K562 (cell line): ENCODE measurements around the gene ABCC1. TPM values are rescaled to one million over a fixed set of nuclear protein-coding genes. Genes with fewer than 3 reads are reported as not detected.

ENCODE experiments used
- ATAC-seq: fragments of 200-7000 bp; cut with Tn5 transposase; 3 replicates; pipeline ENCODE4 v1.9.1; 2020; ENCODE audit warnings: moderate library complexity
- BruUV-seq: library from RNA; stranded (reverse); fragments of 400-500 nt; replicated peaks from 2 replicates; lab custom pipeline; 2021; lab: Mats Ljungman, UMichigan
- CTCF ChIA-PET: fragments of 300-600 bp; formaldehyde crosslinking; extraction: SDS; loops from one replicate; lab custom pipeline; 2021; ENCODE audit warnings: low intra/inter-chr PET ratio; lab: Yijun Ruan, JAX
- POLR2A ChIA-PET: fragments of 300-600, 350-650 bp; sonication (Branson Sonifier 250); formaldehyde crosslinking; extraction: SDS; loops from one replicate; lab custom pipeline; 2021; ENCODE audit warnings: antibody characterized with exemption, inconsistent platforms; lab: Yijun Ruan, JAX
- DNase-seq, 4 experiments: peaks; one replicate each; pipeline versions ENCODE4 v3.0.0 to v3.0.0-alpha.2; 2011 to 2018; ENCODE audit warnings: low spot score in 3 of 4, mixed read lengths in 3 of 4; ENCODE audit errors: extremely low read depth in 1 of 4
- FAIRE-seq: peaks from 2 replicates; lab custom pipeline; 2011; peaks lifted over from hg19 to GRCh38; lab: Jason Lieb, UNC
- H2AFZ ChIP-seq: 2 replicates; pipeline ENCODE4 v1.6.0; 2011; ENCODE audit warnings: low read depth, low read length, control low read depth, inconsistent platforms
- H3K27ac ChIP-seq: fragments of 200-600 bp; 3 replicates; pipeline ENCODE4 v1.8.0; 2011; ENCODE audit warnings: low read depth, mild to moderate bottlenecking, control low read depth, inconsistent platforms, low read length, moderate library complexity, mixed read lengths; ENCODE audit errors: extremely low read depth
- H3K27me3 ChIP-seq, 2 experiments: fragments of 300-600 bp in 1 of 2; 2 replicates in 1 of 2; 3 replicates in 1 of 2; pipeline versions ENCODE4 v1.6.0 to v1.8.0; 2011; ENCODE audit warnings: inconsistent platforms in 2 of 2, low read length in 2 of 2, mild to moderate bottlenecking in 1 of 2, mixed read lengths in 1 of 2, moderate library complexity in 1 of 2; ENCODE audit not compliant: control insufficient read depth in 2 of 2, insufficient read depth in 2 of 2
- H3K36me3 ChIP-seq: fragments of 300-600 bp; 3 replicates; pipeline ENCODE4 v1.8.0; 2011; ENCODE audit warnings: mild to moderate bottlenecking, low read length, inconsistent platforms; ENCODE audit not compliant: control insufficient read depth, insufficient read depth
- H3K4me1 ChIP-seq, 2 experiments: fragments of 200-600 bp in 1 of 2; replicated peaks in 1 of 2; 2 replicates in 1 of 2; 3 replicates in 1 of 2; pipeline versions ENCODE4 v1.5.1 to v1.8.0; 2011; ENCODE audit warnings: inconsistent platforms in 2 of 2, low read length in 2 of 2, mild to moderate bottlenecking in 1 of 2, mixed read lengths in 1 of 2, moderate library complexity in 1 of 2; ENCODE audit not compliant: control insufficient read depth in 2 of 2, insufficient read depth in 2 of 2
- H3K4me2 ChIP-seq: 2 replicates; pipeline ENCODE4 v1.6.1; 2011; ENCODE audit warnings: low read length, control low read depth, inconsistent platforms, mixed read lengths; ENCODE audit not compliant: insufficient read depth
- H3K4me3 ChIP-seq: fragments of 200-600 bp; sonication (generic), shearing (Covaris generic); 2 replicates; pipeline ENCODE4 v1.5.1; 2016; ENCODE audit warnings: control low read depth, inconsistent platforms
- H3K79me2 ChIP-seq: fragments of 200-600 bp; 3 replicates; pipeline ENCODE4 v1.8.0; 2011; ENCODE audit warnings: low read length, inconsistent platforms; ENCODE audit not compliant: control insufficient read depth, insufficient read depth
- H3K9ac ChIP-seq, 2 experiments: 2 replicates each; pipeline versions ENCODE4 v1.6.0 to v1.6.1; 2011; ENCODE audit warnings: low read depth in 2 of 2, low read length in 2 of 2, control low read depth in 1 of 2, inconsistent platforms in 1 of 2, mild to moderate bottlenecking in 1 of 2, mixed read lengths in 1 of 2; ENCODE audit not compliant: insufficient read depth in 1 of 2
- H3K9me1 ChIP-seq: one replicate; pipeline ENCODE4 v1.6.0; 2011; ENCODE audit warnings: inconsistent platforms, mild to moderate bottlenecking, low read length, moderate library complexity; ENCODE audit not compliant: control insufficient read depth, insufficient read depth
- H3K9me3 ChIP-seq: replicated peaks from 2 replicates; pipeline ENCODE4 v1.5.1; 2011; ENCODE audit warnings: low read depth, low read length, inconsistent platforms; ENCODE audit not compliant: control insufficient read depth, insufficient read depth
- H4K20me1 ChIP-seq: replicated peaks from 2 replicates; pipeline ENCODE4 v1.6.1; 2011; ENCODE audit warnings: low read length, inconsistent platforms, mixed read lengths; ENCODE audit not compliant: control insufficient read depth, insufficient read depth
- ATF1 ChIP-seq, 2 experiments: fragments of 450-650 bp in 1 of 2; IDR thresholded peaks; 2 replicates each; pipeline ENCODE4 v1.6.1; 2016; ENCODE audit warnings: missing compliant biosample characterization in 1 of 2, missing genetic modification characterization in 1 of 2
- NFIC ChIP-seq: fragments of 450-650 bp; IDR thresholded peaks from 2 replicates; pipeline ENCODE4 v1.6.1; 2017; ENCODE audit warnings: mild to moderate bottlenecking, inconsistent platforms
- ZBTB40 ChIP-seq, 2 experiments: fragments of 450-650 bp in 1 of 2; sonication (generic) in 1 of 2; formaldehyde crosslinking in 1 of 2; IDR thresholded peaks; 2 replicates each; pipeline versions ENCODE4 v1.7.1 to v1.9.0; 2016 to 2022; ENCODE audit warnings: inconsistent platforms in 1 of 2, mild to moderate bottlenecking in 1 of 2, missing genetic modification reagents in 1 of 2
- WGBS: fragments of 100-300 bp; shearing (Covaris generic); methylation state at CpG from one replicate; pipeline ENCODE4 v1.1.6; 2016; ENCODE audit warnings: low coverage, mixed read lengths; ENCODE audit not compliant: insufficient coverage; ENCODE audit errors: missing lambda C conversion rate; 5-methylcytosine and 5-hydroxymethylcytosine counted together
- in situ Hi-C: fragments of 300-500 bp; cut with MboI; formaldehyde crosslinking; loops from 4 replicates; pipeline ENCODE4 v1.15.0; 2018; ENCODE audit warnings: inconsistent platforms, mixed read lengths
- intact Hi-C: fragments of 100-400 bp; cut with micrococcal nuclease; formaldehyde crosslinking; loops from 2 replicates; pipeline ENCODE4 v1.14.2; 2022
- polyA plus RNA-seq, 8 experiments: library from polyadenylated mRNA; depleted of rRNA in 4 of 8; stranded (reverse) in 5 of 8; unstranded in 3 of 8; fragments of >200 nt; fragmentation: Nextera tagmentation in 2 of 8; fragmentation: Illumina TruSeq in 1 of 8; extraction: Ambion mirVana in 2 of 8; extraction: Trizol in 1 of 8; gene quantifications; 2 replicates each; pipeline versions ENCODE4 v1.2.1 to v1.2.3, GENCODE V29; 2011 to 2014; ENCODE audit warnings: inconsistent platforms in 1 of 8, missing spikeins in 1 of 8
- total RNA-seq, 7 experiments: library from RNA; depleted of rRNA in 6 of 7; stranded (reverse); fragments of >200 nt in 6 of 7; fragmentation: Illumina TruSeq in 2 of 7; extraction: Trizol in 2 of 7; gene quantifications; 2 replicates each; pipeline versions ENCODE4 v1.2.1 to v1.2.3, GENCODE V29; 2011 to 2021; ENCODE audit warnings: low replicate concordance in 1 of 7

ABCC1 gene
- total and polyA plus RNA-seq, 9 of the 15 experiments (the other 6 are each of a cell fraction or from before 2014, with no cell fraction given) = 3.9 to 41.6 (median 10.0) TPM

- POLR2A ChIA-PET = no interaction called here
- H3K4me2 ChIP-seq = no peak overlapping the region
- ATAC-seq (no peak), FAIRE-seq (no peak), DNase-seq (no peak)
- no peaks in the 10 kb centered on the region for H3K4me1 ChIP-seq
- TF ChIP-seq ATF1 (CRISPR knock-in tag; IDR thresholded peaks at IDR 0.05) (no peak), ATF1 (tag; IDR thresholded peaks at IDR 0.05) (no peak), NFIC (peak; percentile 41; the same call in 1 of the 2 replicates), ZBTB40 (IDR thresholded peaks at IDR 0.05) (peak; percentile 88), ZBTB40 (CRISPR knock-in tag; IDR thresholded peaks at IDR 0.05) (peak; percentile 73)
- in situ Hi-C loops (no loop called here), intact Hi-C loops (no loop called here)
- peaks cover 76% of the 10 kb centered on the region; the same call in 2 of the 3 replicates for H3K36me3 ChIP-seq
- H3K4me3 ChIP-seq = no peak overlapping the region
- H3K79me2 ChIP-seq = no peaks in the 10 kb centered on the region
- H3K27me3 ChIP-seq = no peaks in the 10 kb centered on the region
- 79% methylated on average over 4 of the region's 4 CpGs for WGBS
- no peak overlapping the region for H3K9ac ChIP-seq
- CTCF ChIA-PET = no interaction called here
- H4K20me1 ChIP-seq = no peaks in the 10 kb centered on the region
- H3K27ac ChIP-seq = no peak overlapping the region
- no peaks in the 10 kb centered on the region for H3K9me3 ChIP-seq
- no peaks in the 10 kb centered on the region for H3K9me1 ChIP-seq
- H2AFZ ChIP-seq = no peak overlapping the region
- BruUV-seq = no TSS peak
These were observed 191.1 kb downstream of the ABCC1 start for GRCh38 chr16:16140537-16140936.
